Stimulated activated memory B cell treated with anti-CD40 and anti-IgM and Interleukin-4, amounts not matched to agents 10 μg/mL and 1 μg/mL and 100 μg/mL, for 72 hours (primary cell): ENCODE results near the gene RIN1.
A peak's percentile ranks its signal among the peaks of the same experiment; 100 is the strongest.

Source experiments
- ATAC-seq: fragments of 150-1000 bp; cut with Tn5 transposase; 2 replicates; pipeline ENCODE4 v1.10.0; 2021
- H3K27ac Mint-ChIP-seq: one replicate; pipeline ENCODE4 v1.8.0; 2022; ENCODE audit warnings: mild to moderate bottlenecking, mixed read lengths
- H3K27me3 Mint-ChIP-seq: one replicate; pipeline ENCODE4 v1.8.0; 2022; ENCODE audit warnings: mixed read lengths
- H3K36me3 Mint-ChIP-seq: one replicate; pipeline ENCODE4 v1.8.0; 2022; ENCODE audit warnings: mixed read lengths
- H3K4me1 Mint-ChIP-seq: one replicate; pipeline ENCODE4 v1.8.0; 2022; ENCODE audit warnings: mixed read lengths
- H3K4me3 Mint-ChIP-seq: one replicate; pipeline ENCODE4 v1.8.0; 2022; ENCODE audit warnings: mild to moderate bottlenecking, moderate library complexity, mixed read lengths
- H3K9me3 Mint-ChIP-seq: one replicate; pipeline ENCODE4 v1.8.0; 2022; ENCODE audit warnings: mixed read lengths

Gene RIN1

DNA sequence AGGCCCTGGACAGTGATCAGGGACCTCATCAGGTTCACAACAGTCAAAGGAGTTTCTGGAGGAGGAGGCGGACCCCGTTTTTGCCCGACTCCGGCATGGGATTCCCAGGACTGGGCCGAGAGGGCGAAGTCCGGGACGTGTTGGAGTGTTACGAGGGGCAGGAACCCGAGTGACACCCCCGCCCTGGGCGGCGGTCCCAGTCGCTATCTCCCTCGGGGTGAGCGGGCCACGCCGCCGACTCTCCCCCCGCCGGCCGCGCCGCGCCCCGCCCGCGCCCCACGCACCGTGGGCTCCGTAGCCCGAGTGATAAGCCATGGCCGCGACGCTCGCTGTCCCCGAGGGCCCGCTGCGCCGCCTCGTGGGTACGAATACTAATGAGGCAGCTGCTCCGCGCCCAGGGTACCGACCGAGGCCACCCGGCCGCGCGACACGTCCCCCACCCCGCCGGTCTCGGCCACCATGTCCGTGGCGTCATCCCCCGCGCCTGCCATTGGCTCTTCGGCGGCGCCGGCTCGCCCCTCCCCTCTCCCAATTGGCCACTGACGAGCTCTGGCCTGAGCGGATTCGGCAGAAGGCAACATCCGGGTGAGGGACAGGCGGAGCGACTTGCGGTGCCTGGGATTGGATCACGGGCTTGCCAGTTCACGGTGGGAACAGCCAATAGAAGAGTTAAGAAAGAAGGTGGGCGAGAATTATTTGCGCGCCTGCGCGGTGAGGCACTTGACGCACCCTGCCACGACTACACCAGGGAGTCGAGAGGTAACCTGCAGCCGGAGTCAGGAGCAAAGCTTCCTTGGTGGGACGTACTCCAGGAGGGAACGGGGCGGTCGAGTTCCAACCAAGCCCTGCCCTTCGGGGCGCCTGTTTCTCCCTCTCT lies 47.3 kb downstream of the RIN1 start, which contains the start of gene YIF1A:
Gene YIF1A, minus strand, starts transcription at position 473 of the 877 bp plus-strand sequence. Its CDS starts 158 bp downstream, at position 315.
- Mint-ChIP-seq H3K4me1 (peaks cover 67% of the 10 kb centered on the region), H3K36me3 (peaks cover 6% of the 10 kb centered on the region), H3K27ac (peak within 1 kb of the TSS; percentile 81), H3K4me3 (peak within 1 kb of the TSS; percentile 84), H3K27me3 (peaks cover 19% of the 10 kb centered on the region), H3K9me3 (no peaks in the 10 kb centered on the region)
- ATAC-seq: peak; percentile 98

DNA sequence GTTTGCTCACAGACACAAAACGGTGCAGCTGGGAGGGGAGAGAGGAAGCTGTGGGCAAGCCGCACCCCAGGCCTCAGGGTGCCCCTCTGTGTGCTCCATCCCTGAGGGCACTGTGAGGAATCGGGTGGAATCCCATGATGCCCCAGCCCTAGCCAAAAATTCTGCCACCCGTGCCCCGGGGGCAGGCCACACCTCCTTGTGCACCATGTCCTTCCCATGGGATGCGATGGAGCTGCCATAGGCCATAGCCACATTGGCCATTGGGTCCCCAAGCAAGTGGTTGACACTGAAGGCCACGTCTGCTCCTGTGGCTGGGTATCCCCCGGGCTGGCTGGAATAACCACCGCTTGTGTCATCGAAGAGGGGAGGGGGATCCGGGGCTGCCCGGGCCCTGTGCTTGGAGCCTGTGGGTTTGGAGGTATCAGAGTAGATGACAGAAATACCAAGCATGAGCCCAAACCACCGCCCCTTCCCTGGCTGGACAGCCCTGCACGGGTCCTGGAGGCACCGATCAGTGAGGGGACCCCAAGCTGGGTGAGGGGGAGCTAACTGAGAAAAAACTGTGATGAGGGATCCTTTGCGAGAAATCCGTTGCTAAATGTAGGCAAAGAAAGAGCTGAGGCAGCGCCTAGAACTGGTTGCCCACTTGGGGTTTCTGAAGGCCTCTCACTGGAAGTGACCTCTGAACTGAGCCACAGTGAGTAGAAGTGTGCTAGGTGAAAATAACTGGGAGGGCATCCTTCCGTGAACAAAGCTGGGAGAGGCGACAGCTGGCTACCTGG lies 48.2 kb downstream of the RIN1 start:
- Mint-ChIP-seq H3K27me3 (peaks cover 10% of the 10 kb centered on the region), H3K36me3 (peaks cover 6% of the 10 kb centered on the region), H3K4me1 (peaks cover 69% of the 10 kb centered on the region), H3K4me3 (peak overlapping the region; percentile 84), H3K27ac (peak overlapping the region; percentile 81), H3K9me3 (no peaks in the 10 kb centered on the region)
- no peak for ATAC-seq

DNA sequence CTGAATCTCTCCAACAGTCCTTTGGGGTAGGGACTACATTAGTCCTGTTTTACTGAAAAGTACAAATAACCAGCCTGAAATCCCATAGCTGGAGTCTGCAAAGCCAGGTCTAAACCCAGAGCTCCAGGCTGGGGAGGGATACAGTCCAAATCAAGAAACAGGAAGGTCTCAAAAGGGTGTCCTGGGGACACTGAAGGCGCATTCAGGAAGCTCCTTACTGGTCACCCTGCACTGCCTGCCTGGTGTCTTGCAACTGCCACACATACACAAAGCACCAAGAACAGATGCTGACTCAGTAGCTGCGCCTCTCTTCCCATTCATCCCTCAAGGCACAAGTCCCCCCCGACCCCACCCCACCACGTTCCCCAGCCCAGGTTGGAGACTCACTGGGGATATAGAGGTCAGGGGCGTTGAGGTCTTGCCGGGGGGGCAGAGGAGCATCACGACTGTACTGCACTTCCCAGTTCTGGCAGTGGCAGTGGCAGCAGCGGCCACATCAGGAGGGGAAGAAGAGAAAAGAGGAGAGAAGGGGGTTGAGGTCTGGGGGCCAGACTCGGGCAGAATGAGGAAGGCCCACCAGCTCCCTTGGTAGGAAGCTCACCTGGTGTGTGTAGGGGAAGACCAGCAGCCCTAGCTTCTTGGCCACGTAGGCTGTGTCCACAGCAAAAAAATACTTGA lies 48.9 kb downstream of the RIN1 start:
- Mint-ChIP-seq H3K9me3 (no peaks in the 10 kb centered on the region), H3K4me1 (peaks cover 69% of the 10 kb centered on the region), H3K36me3 (peaks cover 6% of the 10 kb centered on the region), H3K27me3 (peaks cover 3% of the 10 kb centered on the region), H3K27ac (peak overlapping the region; percentile 81), H3K4me3 (peak overlapping the region; percentile 64)
- ATAC-seq: no peak

DNA sequence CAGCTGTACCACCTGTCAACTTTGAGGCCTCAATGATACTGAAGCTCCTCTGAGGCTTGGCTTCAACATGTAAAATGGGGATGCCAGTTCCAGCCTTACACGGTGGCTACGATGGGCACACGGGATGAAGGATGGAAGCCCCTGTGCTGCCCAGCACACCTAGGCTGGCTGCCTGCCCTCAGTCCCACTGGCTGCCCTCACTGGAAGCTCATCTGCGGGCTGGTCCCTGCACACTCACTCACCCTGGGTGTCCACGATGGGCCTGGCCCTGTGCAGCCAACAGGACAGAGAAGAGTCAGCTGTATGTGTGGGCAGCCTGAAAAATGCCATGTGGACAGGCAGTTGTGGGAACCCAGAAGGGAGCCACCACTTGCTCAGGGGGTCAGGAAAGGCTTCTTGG lies 49.5 kb downstream of the RIN1 start:
- H3K4me1 Mint-ChIP-seq: peaks cover 74% of the 10 kb centered on the region
- H3K4me3 Mint-ChIP-seq: peak overlapping the region; percentile 35

DNA sequence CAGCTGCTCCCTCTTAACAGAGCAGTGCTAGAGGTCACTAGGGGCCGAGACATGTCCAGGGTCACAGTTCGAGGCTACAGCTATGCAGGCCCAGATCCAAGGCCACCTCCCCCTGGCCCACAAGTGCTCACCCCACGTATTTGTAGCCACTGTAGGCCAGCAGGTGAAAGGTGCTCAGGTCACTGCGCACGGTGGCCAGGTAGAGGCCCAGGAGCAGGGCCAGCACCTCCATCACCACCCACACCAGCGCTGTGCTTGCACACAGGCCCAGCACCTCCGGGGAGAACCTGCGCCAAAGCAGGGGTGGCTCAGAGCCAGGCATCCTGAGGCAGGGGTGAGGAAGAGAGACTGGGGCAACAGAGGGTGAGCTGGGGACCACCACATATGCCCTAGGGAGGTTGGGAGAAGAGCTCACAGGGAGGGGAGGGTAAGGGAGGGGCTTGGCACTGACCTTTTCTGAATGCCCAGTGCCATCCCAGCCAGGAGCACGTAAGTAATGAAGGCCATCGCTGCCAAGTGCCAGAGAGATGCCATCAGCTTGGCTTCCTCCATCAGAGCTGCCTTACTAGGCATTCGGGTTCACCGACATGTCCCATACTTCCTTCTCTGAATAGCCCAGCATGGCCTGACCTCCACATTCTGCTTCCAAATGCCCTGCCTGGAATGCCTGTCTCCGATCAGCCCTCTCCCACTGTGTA lies 50.8 kb downstream of the RIN1 start:
- no peak for ATAC-seq
- Mint-ChIP-seq H3K27ac (no peak overlapping the region), H3K4me1 (peaks cover 80% of the 10 kb centered on the region), H3K27me3 (peaks cover 7% of the 10 kb centered on the region), H3K4me3 (no peak overlapping the region), H3K9me3 (no peaks in the 10 kb centered on the region), H3K36me3 (peaks cover 6% of the 10 kb centered on the region)

More for the DNA sequence above, 49.5 kb downstream of the RIN1 start:
- Mint-ChIP-seq H3K27me3 (no peaks in the 10 kb centered on the region), H3K27ac (no peak overlapping the region), H3K36me3 (peaks cover 6% of the 10 kb centered on the region), H3K9me3 (no peaks in the 10 kb centered on the region)
- no peak for ATAC-seq

DNA sequence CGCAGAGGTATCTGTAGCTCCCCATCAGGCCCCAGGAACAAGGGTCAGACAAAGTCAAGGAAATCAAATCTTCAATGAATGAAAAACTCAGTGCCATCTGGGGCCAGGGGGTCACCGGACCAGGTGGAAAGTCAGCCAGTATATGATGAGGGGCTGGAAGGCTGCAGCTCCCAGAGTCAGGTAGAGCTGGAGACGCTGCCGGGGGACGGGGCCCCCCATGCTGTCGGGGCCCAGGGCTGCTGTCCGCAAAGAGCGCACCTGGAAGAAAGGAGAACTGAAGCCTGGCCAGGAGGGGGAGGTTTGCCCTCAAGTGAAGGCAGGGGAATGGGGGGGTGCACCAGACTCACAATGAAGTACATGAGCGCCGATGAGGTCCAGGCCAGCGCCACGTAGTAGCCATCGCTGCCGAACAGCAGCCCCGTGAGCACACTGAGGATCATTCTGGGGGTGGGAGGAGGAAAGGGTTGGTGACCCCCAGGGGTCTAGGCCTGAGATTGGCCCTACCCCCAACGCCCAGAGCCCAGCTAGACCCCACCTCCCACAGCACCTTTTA lies 51.6 kb downstream of the RIN1 start:
- no peak overlapping the region for H3K27ac Mint-ChIP-seq
- peaks cover 6% of the 10 kb centered on the region for H3K36me3 Mint-ChIP-seq
- peaks cover 75% of the 10 kb centered on the region for H3K4me1 Mint-ChIP-seq
- H3K9me3 Mint-ChIP-seq: no peaks in the 10 kb centered on the region
- H3K27me3 Mint-ChIP-seq: peaks cover 12% of the 10 kb centered on the region
- ATAC-seq: no peak
- no peak overlapping the region for H3K4me3 Mint-ChIP-seq

DNA sequence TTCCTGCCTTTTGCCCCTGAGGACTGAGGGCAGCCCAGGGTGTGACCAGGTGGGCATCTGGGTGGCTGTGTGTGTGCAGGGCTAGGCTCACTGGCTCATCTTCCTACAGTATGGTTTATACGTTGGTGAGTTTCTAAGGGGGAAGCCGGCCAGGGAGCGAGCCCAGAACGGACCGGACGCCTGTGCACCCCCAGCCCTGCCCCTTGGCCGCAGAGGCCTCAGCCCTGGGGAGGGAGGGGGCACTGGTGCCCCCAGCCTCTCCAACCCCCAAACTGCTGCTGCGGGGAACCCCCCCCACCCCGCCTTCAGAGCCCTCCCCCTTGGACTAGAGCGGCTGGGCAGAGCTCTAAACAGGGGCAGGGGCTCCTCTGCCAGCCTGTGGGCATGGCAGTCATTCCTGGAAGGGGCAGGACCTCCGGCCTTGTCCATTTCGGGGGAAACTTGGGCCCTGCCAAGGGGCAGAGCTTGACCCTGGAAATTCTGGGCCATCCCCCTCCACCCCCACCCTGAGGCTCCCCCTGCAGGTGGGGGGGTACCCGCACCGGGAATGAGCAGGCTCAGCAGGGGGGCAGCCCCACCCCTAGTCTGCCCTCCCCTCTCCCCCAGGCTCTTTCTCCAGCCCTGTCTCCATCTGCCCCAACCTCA lies 52.7 kb downstream of the RIN1 start:
- no peaks in the 10 kb centered on the region for H3K9me3 Mint-ChIP-seq
- H3K36me3 Mint-ChIP-seq: peaks cover 6% of the 10 kb centered on the region
- peaks cover 82% of the 10 kb centered on the region for H3K4me1 Mint-ChIP-seq
- ATAC-seq: no peak
- H3K27ac Mint-ChIP-seq: peak overlapping the region; percentile 57
- H3K4me3 Mint-ChIP-seq: no peak overlapping the region
- H3K27me3 Mint-ChIP-seq: peaks cover 21% of the 10 kb centered on the region

DNA sequence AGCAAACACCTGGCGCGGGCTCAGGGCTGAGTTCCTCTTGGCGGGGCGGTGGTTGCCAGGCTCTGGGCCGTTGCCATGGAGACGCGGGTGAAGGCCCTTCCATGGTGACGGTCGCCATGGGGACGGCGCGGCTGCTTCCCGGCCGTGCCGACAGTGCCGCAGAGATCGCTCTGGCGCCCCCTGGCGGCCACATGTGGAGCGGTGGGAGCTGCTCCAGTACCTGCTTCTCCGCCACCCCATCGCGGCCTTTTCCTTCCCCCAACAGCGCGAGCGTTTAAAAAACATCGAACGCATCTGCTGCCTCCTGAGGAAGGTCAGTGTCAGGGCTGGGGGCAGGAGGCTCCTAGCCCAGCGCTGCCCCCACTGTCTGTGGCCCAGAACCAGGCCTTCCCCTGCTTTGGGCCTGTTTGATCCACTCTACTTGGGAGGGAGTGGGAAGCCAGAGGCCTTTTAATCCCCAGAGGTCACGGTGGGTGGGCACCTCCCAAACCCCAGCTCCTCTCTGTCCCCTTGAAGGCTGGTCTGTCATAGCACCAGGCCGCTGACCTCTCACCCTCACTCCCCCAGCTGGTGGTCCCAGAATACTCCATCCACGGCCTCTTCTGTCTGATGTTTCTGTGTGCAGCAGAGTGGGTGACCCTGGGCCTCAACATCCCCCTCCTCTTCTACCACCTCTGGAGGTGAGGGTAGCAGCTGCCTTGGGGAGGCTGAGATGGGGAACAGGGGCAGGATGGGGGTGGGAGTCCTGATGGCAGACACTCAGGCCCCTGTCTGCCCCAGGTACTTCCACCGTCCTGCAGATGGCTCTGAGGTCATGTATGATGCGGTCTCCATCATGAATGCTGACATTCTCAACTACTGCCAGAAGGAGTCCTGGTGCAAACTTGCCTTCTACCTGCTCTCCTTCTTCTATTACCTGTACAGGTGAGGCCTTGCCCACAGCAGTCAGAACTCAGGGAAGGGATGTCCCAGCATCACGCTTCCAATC lies 53.5 kb downstream of the RIN1 start:
- peak overlapping the region; percentile 57 for H3K27ac Mint-ChIP-seq
- H3K36me3 Mint-ChIP-seq: peaks cover 6% of the 10 kb centered on the region

More for the DNA sequence above, 53.5 kb downstream of the RIN1 start:
- Mint-ChIP-seq H3K4me1 (peaks cover 77% of the 10 kb centered on the region), H3K9me3 (no peaks in the 10 kb centered on the region), H3K27me3 (peaks cover 21% of the 10 kb centered on the region), H3K4me3 (peak overlapping the region; percentile 32)
- peak; percentile 90 for ATAC-seq
